Gastroesophageal sphincter (tissue), 3 donors: ENCODE data around the gene SLAMF7.

ENCODE experiments used
- POLR2A ChIP-seq, 2 donors: fragments of 450-650 bp; IDR thresholded peaks; one replicate each; pipeline ENCODE4 v1.6.1; 2017; ENCODE audit warnings: antibody characterized with exemption in 2 of 2, mild to moderate bottlenecking in 2 of 2, moderate library complexity in 1 of 2
- POLR2AphosphoS5 ChIP-seq: sonication (generic); formaldehyde crosslinking; IDR thresholded peaks from one replicate; pipeline ENCODE4 v1.6.1; 2017; ENCODE audit warnings: antibody characterized with exemption
- TF ChIP-seq, protein P1 (sequence below), 4 experiments: fragments of 200-600 bp in 2 of 4; fragments of 450-650 bp in 2 of 4; sonication (generic) in 1 of 4; IDR thresholded peaks; one replicate each; pipeline ENCODE4 v1.5.1; 2017 to 2019; ENCODE audit warnings: antibody characterized with exemption in 4 of 4, mild to moderate bottlenecking in 2 of 4, moderate library complexity in 2 of 4

DNA sequence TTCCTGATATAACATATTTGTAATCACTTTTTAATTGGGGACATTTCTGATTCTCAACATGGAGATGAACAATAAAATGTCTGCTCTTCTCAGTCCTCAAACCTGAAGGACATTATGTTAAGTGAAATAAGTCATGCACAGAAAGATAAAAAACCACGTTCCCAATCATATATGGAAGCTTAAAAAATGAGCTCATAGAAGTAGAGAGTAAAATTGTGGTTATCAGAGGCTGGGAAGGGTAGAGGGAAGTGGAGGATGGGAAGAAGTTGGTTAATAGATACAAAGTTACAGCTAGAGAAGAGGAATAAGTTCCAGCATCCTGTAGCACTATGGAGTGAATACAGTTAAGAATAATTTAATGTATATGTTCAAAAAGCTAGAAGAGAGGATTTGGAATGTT lies 25.9 kb upstream of the SLAMF7 start:
- TF ChIP-seq, protein P1, sequence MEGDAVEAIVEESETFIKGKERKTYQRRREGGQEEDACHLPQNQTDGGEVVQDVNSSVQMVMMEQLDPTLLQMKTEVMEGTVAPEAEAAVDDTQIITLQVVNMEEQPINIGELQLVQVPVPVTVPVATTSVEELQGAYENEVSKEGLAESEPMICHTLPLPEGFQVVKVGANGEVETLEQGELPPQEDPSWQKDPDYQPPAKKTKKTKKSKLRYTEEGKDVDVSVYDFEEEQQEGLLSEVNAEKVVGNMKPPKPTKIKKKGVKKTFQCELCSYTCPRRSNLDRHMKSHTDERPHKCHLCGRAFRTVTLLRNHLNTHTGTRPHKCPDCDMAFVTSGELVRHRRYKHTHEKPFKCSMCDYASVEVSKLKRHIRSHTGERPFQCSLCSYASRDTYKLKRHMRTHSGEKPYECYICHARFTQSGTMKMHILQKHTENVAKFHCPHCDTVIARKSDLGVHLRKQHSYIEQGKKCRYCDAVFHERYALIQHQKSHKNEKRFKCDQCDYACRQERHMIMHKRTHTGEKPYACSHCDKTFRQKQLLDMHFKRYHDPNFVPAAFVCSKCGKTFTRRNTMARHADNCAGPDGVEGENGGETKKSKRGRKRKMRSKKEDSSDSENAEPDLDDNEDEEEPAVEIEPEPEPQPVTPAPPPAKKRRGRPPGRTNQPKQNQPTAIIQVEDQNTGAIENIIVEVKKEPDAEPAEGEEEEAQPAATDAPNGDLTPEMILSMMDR (IDR thresholded peaks at IDR 0.05): no peak
- no peak for TF ChIP-seq POLR2A (IDR thresholded peaks at IDR 0.05)
- no peak for TF ChIP-seq POLR2AphosphoS5
